ENCODE data around the gene NOC4L.

DNA sequence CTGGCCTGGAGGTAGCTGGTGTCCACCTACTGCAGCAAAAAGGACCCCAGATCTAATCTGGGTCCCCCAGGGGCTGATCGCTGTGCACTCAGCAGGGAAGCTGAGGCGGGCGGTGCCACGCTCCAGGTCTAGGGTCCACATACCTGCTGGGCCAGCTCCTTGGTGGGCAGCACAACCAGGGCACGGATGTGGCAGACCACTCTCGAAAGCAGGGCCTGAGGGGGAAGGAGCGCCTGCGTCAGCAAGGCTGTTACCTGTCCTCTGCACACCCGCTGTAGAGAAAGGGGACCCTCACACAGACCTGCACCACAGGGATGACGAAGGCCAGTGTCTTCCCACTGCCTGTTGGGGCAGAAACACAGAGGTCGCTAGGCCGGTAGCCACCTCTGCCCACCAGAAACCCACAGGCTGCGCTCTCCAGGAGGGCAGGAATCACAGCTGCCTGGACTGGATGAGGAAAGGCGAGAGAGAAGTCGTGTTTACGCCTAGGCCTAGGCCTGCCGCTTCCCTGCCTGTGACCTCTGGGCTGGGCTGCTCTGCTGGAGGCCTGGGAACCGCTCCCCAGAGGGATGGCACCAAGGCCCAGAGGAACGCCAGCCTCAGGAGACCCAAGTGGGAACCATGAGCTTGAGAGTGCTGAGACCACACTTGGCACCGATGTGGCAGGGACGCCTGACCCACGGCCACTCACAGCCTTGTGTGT, 2.1 kb upstream of the NOC4L start:
- TF ChIP-seq FOXA1 (IDR thresholded peaks at IDR 0.05) (no peak), ARNT (IDR thresholded peaks at IDR 0.05) (no peak), SUZ12 (IDR thresholded peaks at IDR 0.05) (no peak), BHLHE40 (IDR thresholded peaks at IDR 0.05; ENCODE audit: borderline replicate concordance) (no peak)
